Measurements from ENCODE around the gene CDC42BPB. TPM values are rescaled to one million over a fixed set of nuclear protein-coding genes. Genes with fewer than 3 reads are reported as not detected.
A peak's percentile ranks its signal among the peaks of the same experiment; 100 is the strongest.

CDC42BPB gene
- total RNA-seq, 3 donors from 2014 or later (not counting 1 experiment from before 2014, with no cell fraction given) = 0.86 to 2.3 (median 2.0) TPM

DNA sequence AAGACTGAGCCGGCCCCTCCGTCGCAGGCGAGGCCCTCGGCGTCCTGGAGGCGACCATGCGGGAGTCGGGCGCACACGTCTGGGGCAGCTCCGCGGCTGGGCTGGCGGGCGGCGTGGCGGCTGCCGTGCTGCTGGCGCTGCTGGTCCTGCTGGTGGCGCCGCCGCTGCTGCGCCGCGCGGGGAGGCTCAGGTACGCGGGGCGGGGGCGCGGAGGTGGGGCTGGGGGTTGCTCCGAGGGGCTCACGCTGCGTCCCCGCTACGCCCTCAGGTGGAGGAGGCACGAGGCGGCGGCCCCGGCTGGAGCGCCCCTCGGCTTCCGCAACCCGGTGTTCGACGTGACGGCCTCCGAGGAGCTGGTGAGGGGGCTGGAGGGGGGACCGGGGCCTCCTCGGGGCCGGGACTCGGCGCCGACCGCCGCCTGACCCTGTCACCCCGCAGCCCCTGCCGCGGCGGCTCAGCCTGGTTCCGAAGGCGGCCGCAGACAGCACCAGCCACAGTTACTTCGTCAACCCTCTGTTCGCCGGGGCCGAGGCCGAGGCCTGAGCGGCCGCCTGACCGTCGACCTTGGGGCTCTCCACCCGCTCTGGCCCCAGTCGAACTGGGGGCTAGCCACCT lies 127.1 kb downstream of the CDC42BPB start:
- Histone ChIP-seq H3K36me3 (ENCODE audit: control insufficient read depth, insufficient read depth, low read length) (no peaks in the 10 kb centered on the region), H3K27me3 (ENCODE audit: control insufficient read depth, insufficient read depth, low read length) (peaks cover 24% of the 10 kb centered on the region), H3K27ac (ENCODE audit: low read length) (no peak overlapping the region), H3K9me3 (ENCODE audit: control insufficient read depth, insufficient read depth, low read length) (no peaks in the 10 kb centered on the region), H3K4me1 (ENCODE audit: control insufficient read depth, insufficient read depth, low read length) (peaks cover 31% of the 10 kb centered on the region), H3K4me3 (ENCODE audit: low read length) (no peak overlapping the region)
- H3K27me3 Mint-ChIP-seq (ENCODE audit: low read depth in 2 of 2) = peaks cover 13 to 15% of the 10 kb centered on the region in 2 donors
- no peaks in the 10 kb centered on the region for H3K9me3 Mint-ChIP-seq
- ATAC-seq (no peak), DNase-seq (peak in 1 of 2 donors; percentile 31)
- H3K4me1 Mint-ChIP-seq = peaks cover 0 to 4% of the 10 kb centered on the region in 2 donors
- H3K36me3 Mint-ChIP-seq = no peaks in the 10 kb centered on the region
- H3K4me3 Mint-ChIP-seq = no peak overlapping the region
- intact Hi-C loops (cut with micrococcal nuclease) = no loop called here
- TF ChIP-seq, protein P1, sequence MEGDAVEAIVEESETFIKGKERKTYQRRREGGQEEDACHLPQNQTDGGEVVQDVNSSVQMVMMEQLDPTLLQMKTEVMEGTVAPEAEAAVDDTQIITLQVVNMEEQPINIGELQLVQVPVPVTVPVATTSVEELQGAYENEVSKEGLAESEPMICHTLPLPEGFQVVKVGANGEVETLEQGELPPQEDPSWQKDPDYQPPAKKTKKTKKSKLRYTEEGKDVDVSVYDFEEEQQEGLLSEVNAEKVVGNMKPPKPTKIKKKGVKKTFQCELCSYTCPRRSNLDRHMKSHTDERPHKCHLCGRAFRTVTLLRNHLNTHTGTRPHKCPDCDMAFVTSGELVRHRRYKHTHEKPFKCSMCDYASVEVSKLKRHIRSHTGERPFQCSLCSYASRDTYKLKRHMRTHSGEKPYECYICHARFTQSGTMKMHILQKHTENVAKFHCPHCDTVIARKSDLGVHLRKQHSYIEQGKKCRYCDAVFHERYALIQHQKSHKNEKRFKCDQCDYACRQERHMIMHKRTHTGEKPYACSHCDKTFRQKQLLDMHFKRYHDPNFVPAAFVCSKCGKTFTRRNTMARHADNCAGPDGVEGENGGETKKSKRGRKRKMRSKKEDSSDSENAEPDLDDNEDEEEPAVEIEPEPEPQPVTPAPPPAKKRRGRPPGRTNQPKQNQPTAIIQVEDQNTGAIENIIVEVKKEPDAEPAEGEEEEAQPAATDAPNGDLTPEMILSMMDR (IDR thresholded peaks at IDR 0.05) = no peak
- WGBS (ENCODE audit: insufficient coverage) = 18% methylated on average over 74 of the region's 74 CpGs
- H3K27ac Mint-ChIP-seq = no peak overlapping the region

DNA sequence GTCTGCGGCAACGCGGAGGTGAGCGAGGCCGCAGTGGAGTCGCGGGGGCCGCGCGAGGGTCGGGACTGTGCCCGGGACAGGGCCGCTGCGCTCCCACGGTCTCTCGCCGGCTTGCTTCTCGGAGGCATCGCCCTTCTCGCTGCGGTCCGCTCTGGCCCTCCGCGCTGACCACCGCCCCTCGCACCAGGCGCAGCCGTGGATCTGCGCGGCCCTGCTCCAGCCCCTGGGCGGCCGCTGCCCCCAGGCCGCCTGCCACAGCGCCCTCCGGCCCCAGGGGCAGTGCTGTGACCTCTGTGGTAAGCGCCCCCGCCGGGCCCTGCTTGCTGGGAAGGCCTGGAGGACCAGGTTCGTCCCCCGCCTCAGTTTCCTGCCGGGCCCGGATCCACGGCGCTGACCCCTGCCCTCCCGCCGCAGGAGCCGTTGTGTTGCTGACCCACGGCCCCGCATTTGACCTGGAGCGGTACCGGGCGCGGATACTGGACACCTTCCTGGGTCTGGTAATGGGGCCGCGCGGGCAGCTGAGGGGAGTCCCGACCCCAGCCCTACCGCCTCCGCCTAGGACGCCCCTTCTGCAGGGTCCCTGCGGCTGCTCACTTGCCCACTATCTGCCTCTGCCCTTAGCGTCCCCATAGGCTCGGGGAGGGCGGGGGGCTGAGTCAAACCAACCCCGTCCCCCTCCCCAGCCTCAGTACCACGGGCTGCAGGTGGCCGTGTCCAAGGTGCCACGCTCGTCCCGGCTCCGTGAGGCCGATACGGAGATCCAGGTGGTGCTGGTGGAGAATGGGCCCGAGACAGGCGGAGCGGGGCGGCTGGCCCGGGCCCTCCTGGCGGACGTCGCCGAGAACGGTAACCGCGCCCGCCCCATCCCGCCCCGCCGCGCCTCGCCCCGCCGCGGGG lies 127.9 kb downstream of the CDC42BPB start:
- Histone ChIP-seq H3K36me3 (ENCODE audit: control insufficient read depth, insufficient read depth, low read length) (no peaks in the 10 kb centered on the region), H3K9me3 (ENCODE audit: control insufficient read depth, insufficient read depth, low read length) (no peaks in the 10 kb centered on the region), H3K4me3 (ENCODE audit: low read length) (peak overlapping the region; percentile 7), H3K4me1 (ENCODE audit: control insufficient read depth, insufficient read depth, low read length) (peaks cover 31% of the 10 kb centered on the region), H3K27me3 (ENCODE audit: control insufficient read depth, insufficient read depth, low read length) (peaks cover 29% of the 10 kb centered on the region), H3K27ac (ENCODE audit: low read length) (no peak overlapping the region)
- ATAC-seq (peak in 1 of 3 donors; percentile 15), DNase-seq (no peak)
- Mint-ChIP-seq H3K36me3 (no peaks in the 10 kb centered on the region), H3K27ac (peak overlapping the region in 1 of 2 donors; percentile 56), H3K27me3 (ENCODE audit: low read depth in 2 of 2) (peaks cover 13 to 16% of the 10 kb centered on the region in 2 donors), H3K4me3 (peak overlapping the region; percentile 82), H3K4me1 (peaks cover 0 to 4% of the 10 kb centered on the region in 2 donors), H3K9me3 (no peaks in the 10 kb centered on the region)
- TF ChIP-seq, protein P1 (IDR thresholded peaks at IDR 0.05) = no peak
- intact Hi-C loops (cut with micrococcal nuclease) = no loop called here
- WGBS (ENCODE audit: insufficient coverage) = 8% methylated on average over 94 of the region's 94 CpGs

DNA sequence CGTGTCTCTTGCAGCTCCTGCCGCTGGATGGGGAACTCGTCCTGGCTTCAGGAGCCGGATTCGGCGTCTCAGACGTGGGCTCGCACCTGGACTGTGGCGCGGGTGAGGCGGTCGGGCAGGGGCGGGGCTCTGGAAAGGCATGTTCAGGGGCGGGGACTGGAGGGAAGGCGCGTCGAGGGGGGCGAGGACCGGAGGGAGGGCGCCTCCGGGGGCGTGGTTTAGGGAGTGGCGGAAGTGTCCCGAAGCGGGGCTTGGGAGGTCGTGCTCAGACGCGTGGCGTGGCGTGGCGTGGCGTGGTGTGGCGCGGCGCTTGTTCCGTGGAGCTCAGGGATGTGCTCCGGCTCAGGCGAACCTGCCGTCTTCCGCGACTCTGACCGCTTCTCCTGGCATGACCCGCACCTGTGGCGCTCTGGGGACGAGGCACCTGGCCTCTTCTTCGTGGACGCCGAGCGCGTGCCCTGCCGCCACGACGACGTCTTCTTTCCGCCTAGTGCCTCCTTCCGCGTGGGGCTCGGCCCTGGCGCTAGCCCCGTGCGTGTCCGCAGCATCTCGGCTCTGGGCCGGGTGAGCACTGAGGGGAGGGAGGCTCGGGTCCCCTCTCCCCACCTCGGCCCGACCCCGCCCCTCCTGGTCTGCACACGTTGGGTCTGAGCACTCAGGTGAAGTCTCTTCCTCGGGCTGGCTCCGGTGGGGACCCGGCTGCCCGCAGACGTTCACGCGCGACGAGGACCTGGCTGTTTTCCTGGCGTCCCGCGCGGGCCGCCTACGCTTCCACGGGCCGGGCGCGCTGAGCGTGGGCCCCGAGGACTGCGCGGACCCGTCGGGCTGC lies 128.7 kb downstream of the CDC42BPB start:
- H3K36me3 Mint-ChIP-seq = no peaks in the 10 kb centered on the region
- Histone ChIP-seq H3K9me3 (ENCODE audit: control insufficient read depth, insufficient read depth, low read length) (no peaks in the 10 kb centered on the region), H3K27me3 (ENCODE audit: control insufficient read depth, insufficient read depth, low read length) (peaks cover 35% of the 10 kb centered on the region), H3K27ac (ENCODE audit: low read length) (no peak overlapping the region), H3K4me1 (ENCODE audit: control insufficient read depth, insufficient read depth, low read length) (peaks cover 35% of the 10 kb centered on the region), H3K4me3 (ENCODE audit: low read length) (peak overlapping the region; percentile 48), H3K36me3 (ENCODE audit: control insufficient read depth, insufficient read depth, low read length) (no peaks in the 10 kb centered on the region)
- 5% methylated on average over 94 of the region's 94 CpGs for WGBS (ENCODE audit: insufficient coverage)
- H3K4me3 Mint-ChIP-seq = peak overlapping the region; percentile 82
- peaks cover 0 to 4% of the 10 kb centered on the region in 2 donors for H3K4me1 Mint-ChIP-seq
- peak overlapping the region in 1 of 2 donors; percentile 56 for H3K27ac Mint-ChIP-seq
- peak; percentile 46 to 87 for DNase-seq
- intact Hi-C loops (cut with micrococcal nuclease) = no loop called here
- ATAC-seq = peak; percentile 78 to 87 (median 79)
- TF ChIP-seq, protein P1 (IDR thresholded peaks at IDR 0.05) = no peak
- H3K27me3 Mint-ChIP-seq (ENCODE audit: low read depth in 2 of 2) = peaks cover 13 to 20% of the 10 kb centered on the region in 2 donors
- no peaks in the 10 kb centered on the region for H3K9me3 Mint-ChIP-seq
